GM12892 (cell line): ENCODE results near the gene MYCBPAP.

Experiments
- POLR2A ChIP-seq: IDR thresholded peaks from 2 replicates; pipeline ENCODE4 v1.6.1; 2011; ENCODE audit warnings: low read depth, low read length, control low read depth
- POLR2AphosphoS5 ChIP-seq: IDR thresholded peaks from 2 replicates; pipeline ENCODE4 v1.6.1; 2011; ENCODE audit warnings: low read depth, low read length, control low read depth
- TAF1 ChIP-seq: IDR thresholded peaks from 2 replicates; pipeline ENCODE4 v1.6.1; 2011; ENCODE audit warnings: low read depth, mild to moderate bottlenecking, control low read depth, low read length, borderline replicate concordance

- TF ChIP-seq POLR2AphosphoS5 = no peak
- no peak for TF ChIP-seq POLR2A
- TF ChIP-seq TAF1 = no peak
Measured at GRCh38 chr17:50488880-50489279, 19.4 kb upstream of the MYCBPAP start.
